SK-N-SH (cell line): Measurements from ENCODE around the gene MICAL2. TPM values are rescaled to one million over a fixed set of nuclear protein-coding genes. Genes with fewer than 3 reads are reported as not detected.

Experiments used
- CTCF ChIA-PET: fragments of 300-600, 350-600 bp; formaldehyde crosslinking; extraction: SDS; loops from one replicate; lab custom pipeline; 2021; lab: Yijun Ruan, JAX
- POLR2A ChIA-PET: fragments of 350-600 bp; sonication (Branson Sonifier 250); formaldehyde crosslinking; extraction: SDS; loops from one replicate; lab custom pipeline; 2020; ENCODE audit warnings: antibody characterized with exemption, inconsistent platforms; lab: Yijun Ruan, JAX
- DNase-seq: peaks from one replicate; pipeline ENCODE4 v3.0.0; 2012
- H2AFZ ChIP-seq: fragments of 200-600 bp; sonication (generic); 2 replicates; pipeline ENCODE4 v1.8.1; 2016; ENCODE audit warnings: antibody characterized with exemption, mild to moderate bottlenecking, low read depth
- H3F3A ChIP-seq: fragments of 200-600 bp; sonication (generic); replicated peaks from 2 replicates; pipeline ENCODE3; 2016; ENCODE audit warnings: antibody characterized with exemption, mild to moderate bottlenecking; ENCODE audit not compliant: insufficient read depth
- H3K27ac ChIP-seq, 2 experiments: fragments of 200-500 bp in 1 of 2; fragments of 200-600 bp in 1 of 2; sonication (Bioruptor generic) in 1 of 2; sonication (generic), shearing (Covaris generic) in 1 of 2; 2 replicates each; pipeline versions ENCODE4 v1.5.1 to v1.6.1; 2014 to 2016; ENCODE audit warnings: low read depth in 2 of 2, inconsistent platforms in 1 of 2, low read length in 1 of 2, mild to moderate bottlenecking in 1 of 2, mixed read lengths in 1 of 2
- H3K27me3 ChIP-seq: fragments of 200-600 bp; sonication (generic), shearing (Covaris generic); 2 replicates; pipeline ENCODE4 v1.6.1; 2016; ENCODE audit warnings: mixed run types; ENCODE audit not compliant: insufficient read depth
- H3K36me3 ChIP-seq, 2 experiments: fragments of 200-500 bp in 1 of 2; fragments of 200-600 bp in 1 of 2; sonication (Bioruptor generic) in 1 of 2; sonication (generic) in 1 of 2; replicated peaks in 1 of 2; 2 replicates each; pipeline versions ENCODE3 to v1.5.1; 2014 to 2016; ENCODE audit warnings: low read length in 1 of 2, mild to moderate bottlenecking in 1 of 2; ENCODE audit not compliant: insufficient read depth in 2 of 2, control insufficient read depth in 1 of 2
- H3K4me1 ChIP-seq, 2 experiments: fragments of 200-500 bp in 1 of 2; fragments of 200-600 bp in 1 of 2; sonication (Bioruptor generic) in 1 of 2; sonication (generic), shearing (Covaris generic) in 1 of 2; 2 replicates each; pipeline versions ENCODE4 v1.5.1 to v1.6.1; 2014 to 2016; ENCODE audit warnings: low read depth in 1 of 2, low read length in 1 of 2, mixed run types in 1 of 2; ENCODE audit not compliant: insufficient read depth in 2 of 2, control insufficient read depth in 1 of 2
- H3K4me2 ChIP-seq: fragments of 200-600 bp; sonication (generic), shearing (Covaris generic); 2 replicates; pipeline ENCODE4 v1.6.1; 2017; ENCODE audit warnings: mixed run types
- H3K4me3 ChIP-seq, 2 experiments: fragments of 200-500 bp in 1 of 2; fragments of 200-600 bp in 1 of 2; sonication (Bioruptor generic) in 1 of 2; sonication (generic), shearing (Covaris generic) in 1 of 2; 2 replicates each; pipeline versions ENCODE4 v1.5.1 to v1.8.1; 2014 to 2016; ENCODE audit warnings: low read depth in 2 of 2, inconsistent platforms in 1 of 2, low read length in 1 of 2, mild to moderate bottlenecking in 1 of 2, mixed read lengths in 1 of 2, moderate library complexity in 1 of 2
- H3K79me2 ChIP-seq: fragments of 200-600 bp; sonication (generic); 2 replicates; pipeline ENCODE4 v1.8.1; 2017; ENCODE audit warnings: mild to moderate bottlenecking; ENCODE audit not compliant: insufficient read depth
- H3K9ac ChIP-seq: fragments of 200-600 bp; sonication (generic); 2 replicates; pipeline ENCODE4 v1.6.1; 2017; ENCODE audit warnings: mixed run types
- H3K9me2 ChIP-seq: fragments of 200-600 bp; sonication (generic); 2 replicates; pipeline ENCODE4 v1.6.1; 2017; ENCODE audit warnings: mixed run types
- H3K9me3 ChIP-seq: fragments of 200-600 bp; sonication (generic); 2 replicates; pipeline ENCODE4 v1.6.1; 2017; ENCODE audit warnings: mixed run types, mild to moderate bottlenecking, moderate library complexity
- H4K20me1 ChIP-seq: fragments of 200-600 bp; sonication (generic); 2 replicates; pipeline ENCODE4 v1.6.1; 2017; ENCODE audit warnings: mild to moderate bottlenecking, mixed run types; ENCODE audit not compliant: insufficient read depth
- ELF1 ChIP-seq: IDR thresholded peaks from 2 replicates; pipeline ENCODE4 v1.4.0; 2012
- EZH2phosphoT487 ChIP-seq: fragments of 200-600 bp; sonication (generic); IDR thresholded peaks from 2 replicates; pipeline ENCODE4 v1.6.1; 2017; ENCODE audit warnings: low read depth, mixed run types, mild to moderate bottlenecking, antibody characterized with exemption, moderate library complexity, borderline replicate concordance
- FOSL2 ChIP-seq: IDR thresholded peaks from 2 replicates; pipeline ENCODE4 v1.4.0; 2012; ENCODE audit warnings: low read depth, mild to moderate bottlenecking, moderate library complexity, borderline replicate concordance
- FOXJ3 ChIP-seq: sonication (generic); formaldehyde crosslinking; IDR thresholded peaks from 2 replicates; pipeline ENCODE4 v1.5.1; 2020; ENCODE audit warnings: mild to moderate bottlenecking, missing genetic modification reagents
- IRF3 ChIP-seq: fragments of 150-350 bp; IDR thresholded peaks from 2 replicates; pipeline ENCODE4 v1.6.1; 2016; ENCODE audit warnings: mild to moderate bottlenecking, low read depth, low read length
- NFIC ChIP-seq: IDR thresholded peaks from 2 replicates; pipeline ENCODE4 v1.4.0; 2012; ENCODE audit warnings: borderline replicate concordance
- POLR2AphosphoS5 ChIP-seq: IDR thresholded peaks from 2 replicates; pipeline ENCODE4 v1.6.1; 2012; ENCODE audit warnings: low read depth, low read length
- RCOR1 ChIP-seq: fragments of 150-350 bp; IDR thresholded peaks from 2 replicates; pipeline ENCODE4 v1.6.1; 2017; ENCODE audit warnings: antibody characterized with exemption, low read length
- RXRA ChIP-seq: IDR thresholded peaks from 2 replicates; pipeline ENCODE4 v1.4.0; 2012; ENCODE audit warnings: low read depth, mild to moderate bottlenecking, borderline replicate concordance
- TAF1 ChIP-seq: IDR thresholded peaks from 2 replicates; pipeline ENCODE4 v1.6.1; 2012; ENCODE audit warnings: low read depth, mild to moderate bottlenecking, low read length, moderate library complexity, borderline replicate concordance
- YY1 ChIP-seq: IDR thresholded peaks from 2 replicates; pipeline ENCODE4 v1.4.0; 2012; ENCODE audit warnings: low read depth, mild to moderate bottlenecking
- WGBS: methylation state at CpG from one replicate; pipeline ENCODE4 v1.1.6; 2017; ENCODE audit warnings: low lambda C conversion rate; 5-methylcytosine and 5-hydroxymethylcytosine counted together
- polyA plus RNA-seq, 3 experiments: library from polyadenylated mRNA; depleted of rRNA; stranded (reverse); fragments of >200 nt; gene quantifications; 2 replicates each; pipeline ENCODE4 v1.2.3, GENCODE V29; 2012
- TF ChIP-seq, protein P1 (sequence below): IDR thresholded peaks from 2 replicates; pipeline ENCODE4 v1.4.0; 2012; ENCODE audit warnings: low read depth

Gene MICAL2
- polyA plus RNA-seq, 1 of the 3 experiments (the other 2 are of a cell fraction) = 54.6 TPM

DNA sequence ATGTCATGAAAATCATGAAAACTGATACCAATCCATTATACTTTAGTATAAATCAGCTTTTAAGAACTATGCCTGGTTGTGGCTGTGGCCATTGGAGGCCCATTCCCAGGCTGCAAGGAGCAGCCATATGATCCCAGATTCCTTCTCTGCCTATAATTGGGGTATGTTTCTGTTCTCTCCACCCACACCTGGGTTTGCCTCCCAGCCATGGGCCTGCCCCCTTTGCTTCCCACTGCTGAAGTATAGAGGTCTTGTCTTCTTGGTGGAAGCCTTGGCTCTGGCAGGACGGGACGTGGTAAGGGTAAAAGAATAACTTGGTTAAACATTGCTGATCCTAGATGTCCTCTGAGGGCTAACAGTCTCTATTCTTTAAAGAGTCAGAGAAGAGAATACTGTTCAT lies 2.4 kb downstream of the MICAL2 start:
- Histone ChIP-seq H3K79me2 (peaks cover 71% of the 10 kb centered on the region), H4K20me1 (peaks cover 42% of the 10 kb centered on the region), H3K4me3 (peak overlapping the region in 1 of 2 experiments; percentile 35; a peak in 2 of 4 replicates), H2AFZ (no peak overlapping the region), H3K4me2 (peak overlapping the region; percentile 93), H3F3A (peaks cover 9% of the 10 kb centered on the region), H3K9me3 (no peaks in the 10 kb centered on the region), H3K4me1 (peaks cover 4 to 10% of the 10 kb centered on the region in 2 experiments; a peak in 1 of 4 replicates), H3K36me3 (peaks cover 8 to 30% of the 10 kb centered on the region in 2 experiments), H3K27me3 (no peaks in the 10 kb centered on the region), H3K9ac (peak overlapping the region; percentile 97), H3K9me2 (no peaks in the 10 kb centered on the region), H3K27ac (peak overlapping the region in 1 of 2 experiments; percentile 85; a peak in 2 of 4 replicates)
- ChIA-PET CTCF (no interaction called here), POLR2A (no interaction called here)
- DNase-seq = no peak
- TF ChIP-seq FOSL2 (no peak), POLR2AphosphoS5 (no peak), ELF1 (no peak), YY1 (no peak), NFIC (no peak)
- 94% methylated on average over 2 of the region's 2 CpGs for WGBS

DNA sequence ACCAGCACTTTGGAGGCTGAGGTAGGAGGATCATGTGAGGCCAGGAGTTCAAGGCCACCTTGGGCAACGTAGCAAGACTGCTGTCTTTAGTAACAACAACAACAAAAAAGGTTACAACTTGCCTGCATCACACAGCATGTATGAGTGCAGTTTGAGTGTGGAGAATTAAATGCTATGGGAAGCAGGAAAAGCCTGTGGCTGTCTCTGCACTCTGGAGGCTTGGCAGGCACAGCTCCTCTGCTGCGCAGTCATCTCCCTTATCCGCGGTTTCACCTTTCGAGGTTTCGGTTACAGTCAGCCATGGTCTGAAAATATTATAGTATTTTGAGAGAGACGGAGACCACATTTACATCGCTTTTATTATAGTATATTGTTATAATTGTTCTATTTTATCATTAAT lies 2.9 kb downstream of the MICAL2 start:
- H3K4me2 ChIP-seq = peak overlapping the region; percentile 93
- peak overlapping the region in 1 of 2 experiments; percentile 35; a peak in 1 of 4 replicates for H3K4me3 ChIP-seq
- H2AFZ ChIP-seq = no peak overlapping the region
- TF ChIP-seq IRF3 (no peak), TAF1 (no peak), EZH2phosphoT487 (no peak), ELF1 (no peak), RCOR1 (no peak), RXRA (no peak), FOXJ3 (CRISPR knock-in tag) (no peak)
- TF ChIP-seq, protein P1, sequence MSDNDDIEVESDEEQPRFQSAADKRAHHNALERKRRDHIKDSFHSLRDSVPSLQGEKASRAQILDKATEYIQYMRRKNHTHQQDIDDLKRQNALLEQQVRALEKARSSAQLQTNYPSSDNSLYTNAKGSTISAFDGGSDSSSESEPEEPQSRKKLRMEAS = no peak
- DNase-seq = no peak
- peak overlapping the region in 1 of 2 experiments; percentile 85; a peak in 2 of 4 replicates for H3K27ac ChIP-seq
- ChIA-PET POLR2A (no interaction called here), CTCF (no interaction called here)
- peaks cover 9% of the 10 kb centered on the region for H3F3A ChIP-seq
- H3K9ac ChIP-seq = peak overlapping the region; percentile 97
- 89% methylated on average over 8 of the region's 8 CpGs for WGBS
- H4K20me1 ChIP-seq = peaks cover 43% of the 10 kb centered on the region
- peaks cover 77% of the 10 kb centered on the region for H3K79me2 ChIP-seq
- no peaks in the 10 kb centered on the region for H3K9me2 ChIP-seq
- H3K27me3 ChIP-seq = no peaks in the 10 kb centered on the region
- peaks cover 10% of the 10 kb centered on the region in 2 experiments; a peak in 1 of 4 replicates for H3K4me1 ChIP-seq
- peaks cover 8 to 36% of the 10 kb centered on the region in 2 experiments for H3K36me3 ChIP-seq
- no peaks in the 10 kb centered on the region for H3K9me3 ChIP-seq
